GM23338 (cell line): ENCODE results near the gene PERP. TPM values are rescaled to one million over a fixed set of nuclear protein-coding genes. Genes with fewer than 3 reads are reported as not detected.
"Not testable (repeated sequence)": the region's sequence is repeated elsewhere in the genome, so short reads cannot be mapped to it uniquely, and the experiment has no call there.

ENCODE experiments used
- ATAC-seq: fragments of 200-7000 bp; cut with Tn5 transposase; 3 replicates; pipeline ENCODE4 v1.9.1; 2020
- DNase-seq: peaks from one replicate; pipeline ENCODE4 v3.0.0-alpha.2; 2015; ENCODE audit warnings: low spot score
- H2AFZ ChIP-seq: fragments of 200-600 bp; sonication (generic); 2 replicates; pipeline ENCODE4 v1.8.0; 2016; ENCODE audit warnings: antibody characterized with exemption, mild to moderate bottlenecking, moderate library complexity
- H3F3A ChIP-seq: fragments of 200-600 bp; sonication (generic); replicated peaks from 2 replicates; pipeline ENCODE4 v1.8.0; 2017; ENCODE audit warnings: antibody characterized with exemption, mixed run types, low read depth
- H3K27ac ChIP-seq: fragments of 200-600 bp; sonication (generic); 2 replicates; pipeline ENCODE4 v1.6.1; 2016; ENCODE audit warnings: low read depth
- H3K27me3 ChIP-seq: fragments of 200-600 bp; sonication (generic); 2 replicates; pipeline ENCODE4 v1.8.0; 2016; ENCODE audit warnings: mild to moderate bottlenecking, mixed run types, moderate library complexity; ENCODE audit not compliant: insufficient read depth
- H3K36me3 ChIP-seq: fragments of 200-600 bp; sonication (generic); 2 replicates; pipeline ENCODE4 v1.8.0; 2016; ENCODE audit warnings: mild to moderate bottlenecking; ENCODE audit not compliant: insufficient read depth
- H3K4me1 ChIP-seq: fragments of 200-600 bp; sonication (generic); 2 replicates; pipeline ENCODE4 v1.8.0; 2016; ENCODE audit warnings: mild to moderate bottlenecking, moderate library complexity; ENCODE audit not compliant: insufficient read depth
- H3K4me2 ChIP-seq: fragments of 200-600 bp; sonication (generic); 2 replicates; pipeline ENCODE4 v1.7.1; 2017; ENCODE audit warnings: mixed run types
- H3K4me3 ChIP-seq: fragments of 200-600 bp; sonication (generic); 2 replicates; pipeline ENCODE4 v1.6.1; 2016; ENCODE audit warnings: mixed run types
- H3K79me2 ChIP-seq: fragments of 200-600 bp; sonication (generic); replicated peaks from 2 replicates; pipeline ENCODE4 v1.8.0; 2017; ENCODE audit warnings: mild to moderate bottlenecking; ENCODE audit not compliant: insufficient read depth
- H3K9me2 ChIP-seq: fragments of 200-600 bp; sonication (generic); 2 replicates; pipeline ENCODE4 v1.8.0; 2017; ENCODE audit not compliant: insufficient read depth
- H4K20me1 ChIP-seq: fragments of 200-600 bp; sonication (generic); replicated peaks from 2 replicates; pipeline ENCODE4 v1.8.0; 2017; ENCODE audit warnings: mild to moderate bottlenecking; ENCODE audit not compliant: insufficient read depth
- H3K27ac Mint-ChIP-seq: 2 replicates; pipeline ENCODE4 v1.8.0; 2020; ENCODE audit warnings: inconsistent platforms, mild to moderate bottlenecking, moderate library complexity, mixed read lengths
- H3K27me3 Mint-ChIP-seq: 3 replicates; pipeline ENCODE4 v1.8.0; 2022; ENCODE audit warnings: low read depth, mild to moderate bottlenecking, moderate library complexity, mixed read lengths, inconsistent platforms; ENCODE audit not compliant: insufficient read depth, poor library complexity
- H3K36me3 Mint-ChIP-seq: 3 replicates; pipeline ENCODE4 v1.8.0; 2021; ENCODE audit warnings: low read depth, mild to moderate bottlenecking, inconsistent platforms, moderate library complexity, mixed read lengths
- H3K4me1 Mint-ChIP-seq: 3 replicates; pipeline ENCODE4 v1.8.0; 2020; ENCODE audit warnings: mild to moderate bottlenecking, inconsistent platforms, mixed read lengths
- H3K4me3 Mint-ChIP-seq: 3 replicates; pipeline ENCODE4 v1.8.0; 2021; ENCODE audit warnings: moderate library complexity, mild to moderate bottlenecking, inconsistent platforms, mixed read lengths
- H3K9me3 Mint-ChIP-seq: 3 replicates; pipeline ENCODE4 v1.8.0; 2020; ENCODE audit warnings: moderate library complexity, mild to moderate bottlenecking, inconsistent platforms, mixed read lengths
- CREB1 ChIP-seq: fragments of 250-450 bp; sonication (Bioruptor Pico); IDR thresholded peaks from 2 replicates; pipeline ENCODE4 v1.5.0; 2020; ENCODE audit warnings: low read depth, mild to moderate bottlenecking, moderate library complexity
- CTCF ChIP-seq, 2 experiments: fragments of 200-600 bp in 1 of 2; sonication (generic) in 1 of 2; conservative IDR thresholded peaks; 2 replicates each; pipeline versions ENCODE4 v1.5.1 to v1.6.1; 2016 to 2017; ENCODE audit warnings: antibody characterized with exemption in 2 of 2, low read depth in 2 of 2, mild to moderate bottlenecking in 2 of 2, moderate library complexity in 1 of 2
- ETS1 ChIP-seq: IDR thresholded peaks from 2 replicates; pipeline ENCODE4 v1.6.1; 2016; ENCODE audit warnings: antibody characterized with exemption
- EZH2 ChIP-seq: fragments of 200-600 bp; sonication (generic); IDR thresholded peaks from one replicate; pipeline ENCODE4 v1.8.0; 2017; ENCODE audit warnings: antibody characterized with exemption, mild to moderate bottlenecking, low read depth; ENCODE audit not compliant: unreplicated experiment
- EZH2phosphoT487 ChIP-seq: fragments of 200-600 bp; sonication (generic); IDR thresholded peaks from one replicate; pipeline ENCODE4 v1.8.1; 2018; ENCODE audit warnings: antibody characterized with exemption; ENCODE audit not compliant: unreplicated experiment
- JUNB ChIP-seq: IDR thresholded peaks from one replicate; pipeline ENCODE4 v1.6.1; 2016; ENCODE audit warnings: antibody characterized with exemption; ENCODE audit not compliant: unreplicated experiment
- NANOG ChIP-seq: IDR thresholded peaks from 2 replicates; pipeline ENCODE4 v1.6.1; 2016; ENCODE audit warnings: antibody characterized with exemption, borderline replicate concordance
- ZNF114 ChIP-seq: fragments of 250-450 bp; sonication (Bioruptor Pico); IDR thresholded peaks from 2 replicates; pipeline ENCODE4 v1.5.0; 2020; ENCODE audit warnings: mild to moderate bottlenecking, moderate library complexity
- ZNF331 ChIP-seq: fragments of 250-450 bp; sonication (Bioruptor Pico); IDR thresholded peaks from 2 replicates; pipeline ENCODE4 v1.5.0; 2020; ENCODE audit warnings: low read depth, mild to moderate bottlenecking, moderate library complexity
- ZNF462 ChIP-seq: fragments of 250-450 bp; sonication (Bioruptor Pico); IDR thresholded peaks from 2 replicates; pipeline ENCODE4 v1.5.0; 2020; ENCODE audit warnings: mild to moderate bottlenecking, moderate library complexity
- polyA plus RNA-seq: library from polyadenylated mRNA; unstranded; fragments of >200 nt; fragmentation: Nextera tagmentation; extraction: Ambion mirVana; gene quantifications from 2 replicates; pipeline ENCODE4 v1.2.1, GENCODE V29; 2016
- total RNA-seq: library from RNA; depleted of rRNA; stranded (reverse); fragments of >200 nt; shearing (Covaris generic); gene quantifications from 2 replicates; pipeline ENCODE4 v1.2.3, GENCODE V29; 2014

PERP gene
- total and polyA plus RNA-seq, 2 experiments from 2014 or later: 23.7 to 28.4 TPM

GRCh38 chr6:138119976-138120375 lies 12.8 kb upstream of the PERP start (continued):
- TF ChIP-seq ZNF462 (CRISPR knock-in tag) (no peak), EZH2phosphoT487 (no peak), NANOG (no peak)

GRCh38 chr6:138119229-138119628 lies 12.0 kb upstream of the PERP start:
- H4K20me1 ChIP-seq, H3K27ac Mint-ChIP-seq, H3K27me3 Mint-ChIP-seq, H3K4me2 ChIP-seq, DNase-seq, H3K79me2 ChIP-seq, H3F3A ChIP-seq, H3K4me3 ChIP-seq, H2AFZ ChIP-seq, H3K4me3 Mint-ChIP-seq, H3K27ac ChIP-seq, H3K4me1 ChIP-seq, H3K36me3 Mint-ChIP-seq, ATAC-seq, H3K27me3 ChIP-seq, H3K9me2 ChIP-seq, H3K36me3 ChIP-seq, H3K4me1 Mint-ChIP-seq: not testable (repeated sequence)
- H3K9me3 Mint-ChIP-seq: peaks cover 13% of the 10 kb centered on the region

GRCh38 chr6:138117376-138117914 lies 10.2 kb upstream of the PERP start:
- Histone ChIP-seq H3K36me3 (no peaks in the 10 kb centered on the region), H3K4me2 (no peak overlapping the region), H3K27me3 (no peaks in the 10 kb centered on the region), H3F3A (no peaks in the 10 kb centered on the region), H3K79me2 (no peaks in the 10 kb centered on the region), H3K9me2 (no peaks in the 10 kb centered on the region), H4K20me1 (no peaks in the 10 kb centered on the region), H3K27ac (no peak overlapping the region), H2AFZ (no peak overlapping the region), H3K4me1 (no peaks in the 10 kb centered on the region), H3K4me3 (no peak overlapping the region)
- peaks cover 9% of the 10 kb centered on the region for H3K4me1 Mint-ChIP-seq
- H3K27ac Mint-ChIP-seq: no peak overlapping the region
- H3K4me3 Mint-ChIP-seq: no peak overlapping the region
- DNase-seq (no peak), ATAC-seq (no peak)
- peaks cover 8% of the 10 kb centered on the region for H3K9me3 Mint-ChIP-seq
- H3K27me3 Mint-ChIP-seq: peaks cover 2% of the 10 kb centered on the region
- peaks cover 7% of the 10 kb centered on the region; the same call in 1 of the 3 replicates for H3K36me3 Mint-ChIP-seq
- TF ChIP-seq ZNF114 (CRISPR knock-in tag): no peak
- no peak for TF ChIP-seq CTCF (conservative IDR thresholded peaks at IDR 0.05; ENCODE audit: low read depth in 2 of 2)
- no peak for TF ChIP-seq EZH2phosphoT487
- TF ChIP-seq ETS1: no peak
- no peak for TF ChIP-seq JUNB
- TF ChIP-seq EZH2: no peak
- TF ChIP-seq ZNF331 (CRISPR knock-in tag): no peak
- no peak for TF ChIP-seq CREB1
